Effector memory CD8-positive, alpha-beta T cell (primary cell): ENCODE results near the gene OR9A2.

Experiments used
- ATAC-seq: fragments of 150-1000 bp; cut with Tn5 transposase; replicated peaks from 2 replicates; pipeline ENCODE4 v1.10.0; 2021; ENCODE audit warnings: mild to moderate bottlenecking, moderate library complexity
- DNase-seq, 3 experiments: peaks; one replicate each; pipeline ENCODE4 v3.0.0; 2021
- H3K27ac Mint-ChIP-seq, 2 donors: one replicate each; pipeline ENCODE4 v1.8.0; 2022; ENCODE audit warnings: mild to moderate bottlenecking in 2 of 2, mixed read lengths in 2 of 2, moderate library complexity in 2 of 2
- H3K27me3 Mint-ChIP-seq, 2 donors: one replicate each; pipeline ENCODE4 v1.8.0; 2022; ENCODE audit warnings: mixed read lengths in 2 of 2
- H3K36me3 Mint-ChIP-seq: one replicate; pipeline ENCODE4 v1.8.0; 2022; ENCODE audit warnings: mild to moderate bottlenecking, moderate library complexity, mixed read lengths; ENCODE audit not compliant: insufficient read depth
- H3K4me1 Mint-ChIP-seq, 2 donors: one replicate each; pipeline ENCODE4 v1.8.0; 2022; ENCODE audit warnings: low read depth in 2 of 2, mixed read lengths in 2 of 2
- H3K4me3 Mint-ChIP-seq, 2 donors: one replicate each; pipeline ENCODE4 v1.8.0; 2022; ENCODE audit warnings: mild to moderate bottlenecking in 2 of 2, mixed read lengths in 2 of 2, moderate library complexity in 2 of 2
- H3K9me3 Mint-ChIP-seq, 2 donors: one replicate each; pipeline ENCODE4 v1.8.0; 2022; ENCODE audit warnings: mixed read lengths in 2 of 2
- total RNA-seq, 9 experiments: gene quantifications; one replicate each; lab custom pipeline; 2026; lab: John Stamatoyannopoulos, UW

The OR9A2 gene, protein sequence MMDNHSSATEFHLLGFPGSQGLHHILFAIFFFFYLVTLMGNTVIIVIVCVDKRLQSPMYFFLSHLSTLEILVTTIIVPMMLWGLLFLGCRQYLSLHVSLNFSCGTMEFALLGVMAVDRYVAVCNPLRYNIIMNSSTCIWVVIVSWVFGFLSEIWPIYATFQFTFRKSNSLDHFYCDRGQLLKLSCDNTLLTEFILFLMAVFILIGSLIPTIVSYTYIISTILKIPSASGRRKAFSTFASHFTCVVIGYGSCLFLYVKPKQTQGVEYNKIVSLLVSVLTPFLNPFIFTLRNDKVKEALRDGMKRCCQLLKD
- 0 to 0.06 (median 0) reads per million in 9 experiments for total RNA-seq

- Mint-ChIP-seq H3K9me3 (no peaks in the 10 kb centered on the region), H3K36me3 (no peaks in the 10 kb centered on the region), H3K27ac (no peak within 1 kb of the TSS), H3K27me3 (peaks cover 64 to 70% of the 10 kb centered on the region in 2 donors), H3K4me3 (no peak within 1 kb of the TSS), H3K4me1 (no peaks in the 10 kb centered on the region)
- ATAC-seq (no peak), DNase-seq (no peak)
Observed at GRCh38 chr7:143027032-143027431, at the start of gene OR9A2. Gene OR9A2, minus strand, starts transcription at chr7:143027132. Its CDS starts 0 bp downstream, at chr7:143027132.

GRCh38 chr7:143074141-143074540 lies 47.2 kb upstream of the OR9A2 start:
- H3K4me3 Mint-ChIP-seq, result no peak overlapping the region
- DNase-seq (no peak), ATAC-seq (no peak)
- peaks cover 53 to 73% of the 10 kb centered on the region in 2 donors for H3K27me3 Mint-ChIP-seq
- H3K27ac Mint-ChIP-seq, result no peak overlapping the region
- no peaks in the 10 kb centered on the region for H3K4me1 Mint-ChIP-seq
- H3K9me3 Mint-ChIP-seq, result no peaks in the 10 kb centered on the region
- peaks cover 2% of the 10 kb centered on the region for H3K36me3 Mint-ChIP-seq

DNA sequence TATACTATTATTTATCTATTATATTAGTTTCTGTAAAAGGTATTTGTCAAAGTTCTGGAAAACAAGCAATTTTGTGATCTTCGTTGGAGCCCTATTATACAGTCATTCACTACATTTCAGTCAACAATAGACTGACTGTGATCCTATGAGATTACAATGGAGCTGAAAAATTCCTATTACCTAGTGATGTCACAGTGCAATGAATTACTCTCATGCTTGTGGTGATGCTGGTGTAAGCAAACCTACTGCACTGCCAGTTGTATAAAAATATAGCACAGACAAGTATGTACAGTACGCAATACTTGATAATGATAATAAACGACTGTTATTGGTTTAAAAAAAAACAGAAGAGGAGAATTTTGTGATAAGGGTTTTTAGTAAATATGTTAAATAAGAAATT lies 46.6 kb upstream of the OR9A2 start:
- Mint-ChIP-seq H3K4me3 (no peak overlapping the region), H3K27ac (no peak overlapping the region), H3K4me1 (no peaks in the 10 kb centered on the region), H3K36me3 (peaks cover 2% of the 10 kb centered on the region), H3K27me3 (peaks cover 52 to 68% of the 10 kb centered on the region in 2 donors), H3K9me3 (no peaks in the 10 kb centered on the region)
- ATAC-seq (no peak), DNase-seq (no peak)

DNA sequence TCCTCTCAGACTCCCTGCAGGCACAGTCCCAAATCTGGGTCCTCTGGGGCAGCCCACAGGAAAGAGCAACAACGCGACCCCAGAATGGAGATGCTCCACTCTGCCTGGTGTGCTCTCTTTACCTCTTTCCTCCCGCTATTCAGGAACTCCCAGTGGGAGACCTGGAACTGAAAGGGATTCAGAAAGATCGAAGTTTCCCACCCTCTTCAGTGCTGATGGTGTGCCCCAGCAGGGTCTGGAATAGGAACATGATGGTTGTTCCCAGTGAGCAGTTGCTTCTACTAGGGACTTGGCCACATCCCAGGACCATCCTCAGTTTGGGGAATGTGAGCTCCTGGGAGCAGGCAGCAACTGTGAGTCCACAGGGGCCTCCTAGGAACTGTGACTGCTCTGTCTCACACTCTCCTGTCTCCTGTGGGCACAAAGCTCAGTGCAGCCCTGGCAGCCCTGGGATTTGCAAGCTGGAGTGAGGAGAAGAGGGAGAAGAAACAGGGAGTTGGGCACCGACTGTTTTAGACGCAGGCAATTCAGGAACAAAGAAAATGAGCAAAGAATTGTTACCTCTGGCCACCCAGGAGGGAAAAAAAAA lies 43.1 kb upstream of the OR9A2 start:
- H3K27ac Mint-ChIP-seq, result no peak overlapping the region
- H3K36me3 Mint-ChIP-seq, result no peaks in the 10 kb centered on the region
- DNase-seq (no peak), ATAC-seq (no peak)
- H3K4me3 Mint-ChIP-seq, result no peak overlapping the region
- H3K27me3 Mint-ChIP-seq, result peaks cover 36 to 40% of the 10 kb centered on the region in 2 donors
- H3K9me3 Mint-ChIP-seq, result no peaks in the 10 kb centered on the region
- H3K4me1 Mint-ChIP-seq, result no peaks in the 10 kb centered on the region

DNA sequence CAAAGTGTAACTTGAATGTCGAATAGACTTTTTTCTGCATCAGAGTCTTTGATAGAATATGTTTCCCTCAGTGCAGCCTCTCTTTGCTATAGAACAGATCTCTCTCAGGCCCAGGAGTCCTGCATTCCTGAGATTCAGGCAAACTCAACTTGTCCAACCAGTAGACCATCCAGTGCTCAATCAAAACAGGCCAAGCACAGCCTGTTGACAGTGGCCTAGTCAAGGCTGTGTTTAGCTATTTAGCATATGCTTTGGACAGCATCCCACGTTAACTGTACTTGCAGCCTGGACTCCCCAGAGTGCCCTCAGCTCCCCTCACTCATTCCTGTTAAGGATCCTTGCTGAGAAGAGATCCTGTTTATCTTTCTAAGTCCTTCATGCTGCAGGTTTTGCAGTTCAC lies 41.5 kb upstream of the OR9A2 start:
- Mint-ChIP-seq H3K27me3 (peaks cover 35 to 36% of the 10 kb centered on the region in 2 donors), H3K4me1 (no peaks in the 10 kb centered on the region), H3K36me3 (no peaks in the 10 kb centered on the region), H3K27ac (no peak overlapping the region), H3K9me3 (no peaks in the 10 kb centered on the region), H3K4me3 (no peak overlapping the region)
- ATAC-seq (no peak), DNase-seq (no peak)

DNA sequence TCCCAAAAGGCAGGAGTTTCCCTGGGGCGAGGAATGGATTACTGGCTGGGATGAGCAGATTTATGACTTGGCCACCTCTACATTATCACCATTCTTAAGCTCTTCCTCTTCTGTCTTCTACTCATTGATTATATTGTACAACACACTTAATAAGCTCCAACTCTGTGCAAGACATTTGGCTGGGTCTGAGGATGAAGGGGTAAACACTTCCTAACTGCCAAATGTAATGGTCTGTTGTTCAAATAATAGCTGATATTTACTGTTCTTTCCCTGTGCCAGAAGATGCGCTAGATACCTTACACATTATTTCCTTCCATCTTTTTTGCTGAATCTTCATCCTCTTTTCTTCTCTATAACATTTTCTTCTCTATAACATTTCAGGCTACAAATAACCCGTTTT lies 36.8 kb upstream of the OR9A2 start:
- Mint-ChIP-seq H3K4me3 (no peak overlapping the region), H3K27me3 (peaks cover 36 to 47% of the 10 kb centered on the region in 2 donors), H3K36me3 (no peaks in the 10 kb centered on the region), H3K9me3 (no peaks in the 10 kb centered on the region), H3K4me1 (no peaks in the 10 kb centered on the region), H3K27ac (no peak overlapping the region)
- no peak for DNase-seq
- ATAC-seq, result no peak

- ATAC-seq (no peak), DNase-seq (no peak)
- no peak overlapping the region for H3K4me3 Mint-ChIP-seq
- peaks cover 41 to 52% of the 10 kb centered on the region in 2 donors for H3K27me3 Mint-ChIP-seq
- no peak overlapping the region for H3K27ac Mint-ChIP-seq
- no peaks in the 10 kb centered on the region for H3K9me3 Mint-ChIP-seq
- no peaks in the 10 kb centered on the region for H3K36me3 Mint-ChIP-seq
- H3K4me1 Mint-ChIP-seq, result no peaks in the 10 kb centered on the region
Observed at GRCh38 chr7:143055754-143056153, 28.8 kb upstream of the OR9A2 start.

DNA sequence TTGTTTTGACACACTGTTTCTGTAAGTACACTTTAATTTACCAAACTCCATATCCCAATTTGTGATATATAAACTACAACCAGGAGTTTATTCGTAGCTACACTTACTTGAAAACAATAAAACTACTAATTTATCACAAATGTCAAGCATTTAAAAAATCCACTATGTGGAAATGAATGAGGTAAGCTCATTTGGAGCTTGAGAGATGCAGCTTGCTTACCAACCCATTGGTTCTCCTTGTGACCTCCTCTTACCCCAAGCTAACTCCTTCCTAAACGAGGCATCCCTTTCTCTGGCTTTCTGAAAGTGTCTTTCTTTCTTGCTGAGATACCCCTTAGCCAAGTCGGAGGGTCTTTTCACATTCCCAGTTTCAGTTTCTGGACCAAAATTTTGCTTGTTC lies 27.7 kb upstream of the OR9A2 start:
- Mint-ChIP-seq H3K9me3 (no peaks in the 10 kb centered on the region), H3K27me3 (peaks cover 36 to 45% of the 10 kb centered on the region in 2 donors), H3K36me3 (no peaks in the 10 kb centered on the region), H3K27ac (no peak overlapping the region), H3K4me3 (no peak overlapping the region), H3K4me1 (no peaks in the 10 kb centered on the region)
- DNase-seq (no peak), ATAC-seq (no peak)

DNA sequence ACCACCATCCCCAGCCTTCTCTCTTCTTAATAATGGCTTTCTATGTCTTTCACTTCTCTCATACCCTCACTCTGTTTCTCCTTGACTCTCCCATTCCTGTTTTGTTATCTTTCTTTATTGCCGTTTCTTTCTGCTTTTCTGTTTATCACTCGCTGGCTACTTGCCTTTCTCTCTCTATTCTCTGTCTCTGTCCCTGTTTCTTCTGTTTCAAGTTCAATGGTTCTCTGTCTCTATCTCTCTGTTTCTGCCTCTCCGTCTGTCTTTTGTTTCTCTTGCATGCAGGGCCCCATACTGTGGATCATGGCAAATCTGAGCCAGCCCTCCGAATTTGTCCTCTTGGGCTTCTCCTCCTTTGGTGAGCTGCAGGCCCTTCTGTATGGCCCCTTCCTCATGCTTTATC lies 25.1 kb upstream of the OR9A2 start, which contains the start of gene OR6V1:
Gene OR6V1 (plus strand): TSS at position 301 of the 400 bp plus-strand sequence. CDS start 0 bp downstream, at position 301.
- Mint-ChIP-seq H3K36me3 (no peaks in the 10 kb centered on the region), H3K27ac (no peak within 1 kb of the TSS), H3K9me3 (no peaks in the 10 kb centered on the region), H3K27me3 (peaks cover 23 to 25% of the 10 kb centered on the region in 2 donors), H3K4me1 (no peaks in the 10 kb centered on the region), H3K4me3 (no peak within 1 kb of the TSS)
- DNase-seq (no peak), ATAC-seq (no peak)

- ATAC-seq (no peak), DNase-seq (no peak)
- Mint-ChIP-seq H3K4me1 (no peaks in the 10 kb centered on the region), H3K36me3 (no peaks in the 10 kb centered on the region), H3K27ac (no peak overlapping the region), H3K4me3 (no peak overlapping the region), H3K27me3 (peaks cover 24 to 28% of the 10 kb centered on the region in 2 donors), H3K9me3 (no peaks in the 10 kb centered on the region)
Observed at GRCh38 chr7:143050931-143051330, 24.0 kb upstream of the OR9A2 start.

DNA sequence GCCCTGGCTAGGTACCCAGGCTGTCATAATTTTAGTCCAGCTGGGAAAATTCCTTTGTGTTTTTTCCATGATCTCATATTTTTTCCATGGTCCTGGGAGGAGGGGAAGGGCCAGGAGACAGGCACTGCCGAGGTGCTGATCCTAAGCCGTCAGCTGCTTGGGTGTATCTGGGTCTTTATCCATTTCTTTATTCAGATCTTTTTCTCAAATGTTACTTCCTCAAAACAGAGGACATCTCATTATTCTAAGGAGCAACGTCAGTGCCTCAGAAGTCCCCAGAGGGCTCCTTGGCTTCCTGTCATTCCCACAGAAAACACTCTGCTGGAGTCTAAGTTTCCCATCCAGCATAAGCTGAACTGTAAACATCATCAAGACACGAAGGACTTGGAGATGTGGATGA lies 22.4 kb upstream of the OR9A2 start:
- Mint-ChIP-seq H3K9me3 (no peaks in the 10 kb centered on the region), H3K4me3 (no peak overlapping the region), H3K27ac (no peak overlapping the region), H3K36me3 (no peaks in the 10 kb centered on the region), H3K27me3 (peaks cover 25 to 41% of the 10 kb centered on the region in 2 donors), H3K4me1 (no peaks in the 10 kb centered on the region)
- ATAC-seq, result no peak
- no peak for DNase-seq

- Mint-ChIP-seq H3K4me3 (no peak overlapping the region), H3K9me3 (no peaks in the 10 kb centered on the region), H3K27ac (no peak overlapping the region), H3K4me1 (no peaks in the 10 kb centered on the region), H3K27me3 (peaks cover 25 to 39% of the 10 kb centered on the region in 2 donors), H3K36me3 (no peaks in the 10 kb centered on the region)
- ATAC-seq (no peak), DNase-seq (no peak)
Observed at GRCh38 chr7:143048827-143049226, 21.9 kb upstream of the OR9A2 start.

GRCh38 chr7:143047326-143047725 lies 20.4 kb upstream of the OR9A2 start:
- Mint-ChIP-seq H3K27ac (no peak overlapping the region), H3K36me3 (no peaks in the 10 kb centered on the region), H3K9me3 (no peaks in the 10 kb centered on the region), H3K4me3 (no peak overlapping the region), H3K4me1 (no peaks in the 10 kb centered on the region), H3K27me3 (peaks cover 30 to 37% of the 10 kb centered on the region in 2 donors)
- ATAC-seq (no peak), DNase-seq (no peak)

GRCh38 chr7:143046426-143046851 lies 19.5 kb upstream of the OR9A2 start:
- Mint-ChIP-seq H3K36me3 (no peaks in the 10 kb centered on the region), H3K27me3 (peaks cover 30 to 38% of the 10 kb centered on the region in 2 donors), H3K27ac (no peak overlapping the region), H3K4me3 (no peak overlapping the region), H3K4me1 (no peaks in the 10 kb centered on the region), H3K9me3 (no peaks in the 10 kb centered on the region)
- DNase-seq (no peak), ATAC-seq (no peak)
